Body of pancreas (tissue), 4 donors: ENCODE measurements around the gene SLC35F5. TPM values are rescaled to one million over a fixed set of nuclear protein-coding genes. Genes with fewer than 3 reads are reported as not detected.
"Not testable (repeated sequence)": the region's sequence is repeated elsewhere in the genome, so short reads cannot be mapped to it uniquely, and the experiment has no call there.

Source experiments
- ATAC-seq: fragments of 150-250 bp; one replicate; pipeline ENCODE4 v1.9.1; 2016
- DNase-seq, 4 donors: peaks; one replicate each; pipeline ENCODE4 v3.0.0-alpha.2; 2019
- H3K27ac ChIP-seq, 4 donors: fragments of 200-600 bp; sonication (generic); 1 replicate in 3 of 4; 2 replicates in 1 of 4; pipeline versions ENCODE4 v1.5.1 to v1.6.1; 2016 to 2019; ENCODE audit warnings: mild to moderate bottlenecking in 1 of 4, mixed read lengths in 1 of 4, moderate library complexity in 1 of 4
- H3K27me3 ChIP-seq, 2 donors: fragments of 200-600 bp; sonication (generic); one replicate each; pipeline ENCODE4 v1.6.0; 2016; ENCODE audit warnings: mild to moderate bottlenecking in 1 of 2
- H3K36me3 ChIP-seq, 2 donors: fragments of 200-600 bp; sonication (generic); replicated peaks in 1 of 2; 2 replicates each; pipeline ENCODE4 v1.5.1; 2016; ENCODE audit warnings: low read depth in 2 of 2; ENCODE audit not compliant: insufficient read depth in 1 of 2
- H3K4me1 ChIP-seq: fragments of 200-600 bp; sonication (generic); one replicate; pipeline ENCODE4 v1.6.0; 2016
- H3K4me3 ChIP-seq, 2 donors: fragments of 200-600 bp; sonication (generic); 1 replicate in 1 of 2; 2 replicates in 1 of 2; pipeline ENCODE4 v1.5.1; 2016 to 2019
- H3K9me3 ChIP-seq, 3 donors: fragments of 200-600 bp; sonication (generic); 1 replicate in 2 of 3; 2 replicates in 1 of 3; pipeline ENCODE4 v1.5.1; 2016
- POLR2A ChIP-seq, 3 donors: fragments of 450-650 bp; IDR thresholded peaks; one replicate each; pipeline ENCODE4 v1.6.1; 2016; ENCODE audit warnings: antibody characterized with exemption in 3 of 3, mild to moderate bottlenecking in 2 of 3
- WGBS, 2 donors: methylation state at CpG; one replicate each; pipeline ENCODE4 v1.1.5; 2017; 5-methylcytosine and 5-hydroxymethylcytosine counted together
- intact Hi-C: fragments of 100-400 bp; cut with DNase I; formaldehyde crosslinking; loops from one replicate; pipeline ENCODE4 v1.15.1; 2023
- total RNA-seq, 2 donors: library from RNA; depleted of rRNA; stranded (reverse); fragments of >200 nt; gene quantifications; one replicate each; pipeline ENCODE4 v1.1.0, GENCODE V29; 2016
- TF ChIP-seq, protein P1 (sequence below), 7 experiments: fragments of 450-650 bp in 4 of 7; fragments of 200-600 bp in 3 of 7; sonication (generic) in 3 of 7; IDR thresholded peaks; one replicate each; pipeline ENCODE4 v1.5.1; 2016 to 2019; ENCODE audit warnings: antibody characterized with exemption in 7 of 7

SLC35F5 gene
- total RNA-seq, 2 donors from 2014 or later = 50.8 to 104 TPM

DNA sequence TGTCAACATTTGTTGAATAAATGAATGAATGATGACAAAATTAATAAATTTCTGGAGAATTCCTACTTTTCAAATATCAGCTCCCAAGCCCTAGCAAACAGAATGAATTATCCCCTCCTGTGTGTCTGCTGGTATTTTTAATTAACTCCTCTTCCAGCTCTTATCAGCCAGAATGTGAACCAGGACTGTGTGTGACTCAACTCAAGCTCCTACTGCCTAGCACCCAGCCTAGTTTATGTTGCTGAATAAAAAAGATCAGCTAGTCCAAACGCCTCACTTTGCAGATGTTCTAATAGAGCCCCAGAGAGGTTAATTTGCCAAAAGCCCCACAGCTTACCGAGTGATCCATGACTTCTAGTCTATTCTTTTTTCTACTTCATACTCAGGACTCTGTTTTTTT, 79.1 kb downstream of the SLC35F5 start:
- DNase-seq (no peak), ATAC-seq (no peak)
- TF ChIP-seq, protein P1, sequence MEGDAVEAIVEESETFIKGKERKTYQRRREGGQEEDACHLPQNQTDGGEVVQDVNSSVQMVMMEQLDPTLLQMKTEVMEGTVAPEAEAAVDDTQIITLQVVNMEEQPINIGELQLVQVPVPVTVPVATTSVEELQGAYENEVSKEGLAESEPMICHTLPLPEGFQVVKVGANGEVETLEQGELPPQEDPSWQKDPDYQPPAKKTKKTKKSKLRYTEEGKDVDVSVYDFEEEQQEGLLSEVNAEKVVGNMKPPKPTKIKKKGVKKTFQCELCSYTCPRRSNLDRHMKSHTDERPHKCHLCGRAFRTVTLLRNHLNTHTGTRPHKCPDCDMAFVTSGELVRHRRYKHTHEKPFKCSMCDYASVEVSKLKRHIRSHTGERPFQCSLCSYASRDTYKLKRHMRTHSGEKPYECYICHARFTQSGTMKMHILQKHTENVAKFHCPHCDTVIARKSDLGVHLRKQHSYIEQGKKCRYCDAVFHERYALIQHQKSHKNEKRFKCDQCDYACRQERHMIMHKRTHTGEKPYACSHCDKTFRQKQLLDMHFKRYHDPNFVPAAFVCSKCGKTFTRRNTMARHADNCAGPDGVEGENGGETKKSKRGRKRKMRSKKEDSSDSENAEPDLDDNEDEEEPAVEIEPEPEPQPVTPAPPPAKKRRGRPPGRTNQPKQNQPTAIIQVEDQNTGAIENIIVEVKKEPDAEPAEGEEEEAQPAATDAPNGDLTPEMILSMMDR (IDR thresholded peaks at IDR 0.05) = no peak
- no peak for TF ChIP-seq POLR2A (IDR thresholded peaks at IDR 0.05)
- Histone ChIP-seq H3K4me3 (no peak overlapping the region), H3K4me1 (no peaks in the 10 kb centered on the region), H3K9me3 (no peaks in the 10 kb centered on the region), H3K27me3 (no peaks in the 10 kb centered on the region), H3K27ac (no peak overlapping the region), H3K36me3 (no peaks in the 10 kb centered on the region)
- intact Hi-C loops = no loop called here
- WGBS, 2 donors = 56 to 60% methylated on average over 2 of the region's 2 CpGs

- DNase-seq (no peak), ATAC-seq (no peak)
- intact Hi-C loops = no loop called here
- H3K27me3 ChIP-seq = no peaks in the 10 kb centered on the region
- no peak for TF ChIP-seq POLR2A (IDR thresholded peaks at IDR 0.05)
- TF ChIP-seq, protein P1 (IDR thresholded peaks at IDR 0.05) = no peak
- H3K4me3 ChIP-seq = no peak overlapping the region
- H3K4me1 ChIP-seq = no peaks in the 10 kb centered on the region
- 89 to 91% methylated on average over 4 of the region's 4 CpGs for WGBS, 2 donors
- no peaks in the 10 kb centered on the region for H3K36me3 ChIP-seq
- H3K9me3 ChIP-seq = no peaks in the 10 kb centered on the region
- H3K27ac ChIP-seq = no peak overlapping the region
Observed at GRCh38 chr2:113676623-113677266, 79.7 kb downstream of the SLC35F5 start.

GRCh38 chr2:113675875-113676274, 80.6 kb downstream of the SLC35F5 start:
- H3K27me3 ChIP-seq = no peaks in the 10 kb centered on the region
- H3K27ac ChIP-seq = no peak overlapping the region
- no peak for DNase-seq
- TF ChIP-seq, protein P1 (IDR thresholded peaks at IDR 0.05) = no peak
- TF ChIP-seq POLR2A (IDR thresholded peaks at IDR 0.05) = no peak
- intact Hi-C loops = no loop called here
- no peak overlapping the region for H3K4me3 ChIP-seq
- no peaks in the 10 kb centered on the region for H3K4me1 ChIP-seq
- no peak for ATAC-seq
- H3K36me3 ChIP-seq = no peaks in the 10 kb centered on the region
- H3K9me3 ChIP-seq = no peaks in the 10 kb centered on the region
- WGBS, 2 donors = 62% methylated on average over 9 of the region's 9 CpGs

DNA sequence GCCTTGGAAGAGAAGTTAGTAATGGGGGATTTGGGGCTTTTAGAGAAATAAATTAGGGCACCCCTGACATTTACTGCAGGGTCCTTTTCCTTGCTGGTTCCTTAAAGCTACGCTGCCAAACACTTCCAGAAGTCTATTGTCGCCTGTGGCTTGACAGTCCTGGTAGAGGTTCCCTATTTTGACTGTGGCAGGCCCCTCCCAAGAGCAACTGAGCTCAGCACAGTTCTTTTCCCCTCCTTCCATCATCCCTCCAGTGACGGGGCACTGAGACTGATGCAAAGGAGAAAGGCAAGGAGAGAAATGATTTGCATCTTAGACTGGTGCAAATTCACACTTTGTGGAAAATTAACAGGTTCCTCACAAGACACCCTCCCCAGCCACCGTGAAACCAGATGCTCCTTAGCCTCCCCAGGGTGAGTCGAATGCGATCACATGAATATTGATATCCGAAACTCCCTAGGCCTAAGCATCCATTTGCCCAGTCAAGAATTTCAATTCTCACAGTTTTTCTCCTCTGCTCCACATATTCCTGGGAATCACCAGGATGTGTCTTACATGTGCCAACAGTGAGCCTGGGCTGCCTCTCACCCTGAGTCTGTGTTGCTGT, 84.0 kb downstream of the SLC35F5 start:
- H3K4me3 ChIP-seq = no peak overlapping the region
- no peaks in the 10 kb centered on the region for H3K9me3 ChIP-seq
- H3K36me3 ChIP-seq = no peaks in the 10 kb centered on the region
- H3K27ac ChIP-seq = no peak overlapping the region
- ATAC-seq (no peak), DNase-seq (no peak)
- intact Hi-C loops = no loop called here
- TF ChIP-seq POLR2A (IDR thresholded peaks at IDR 0.05) = no peak
- TF ChIP-seq, protein P1 (IDR thresholded peaks at IDR 0.05) = no peak
- no peaks in the 10 kb centered on the region for H3K27me3 ChIP-seq
- WGBS, 2 donors = 75 to 80% methylated on average over 7 of the region's 7 CpGs
- no peaks in the 10 kb centered on the region for H3K4me1 ChIP-seq

- intact Hi-C loops, H3K27ac ChIP-seq, H3K27me3 ChIP-seq, H3K9me3 ChIP-seq, ATAC-seq, DNase-seq, H3K4me3 ChIP-seq, H3K36me3 ChIP-seq, H3K4me1 ChIP-seq: not testable (repeated sequence)
- 93 to 94% methylated on average over 13 to 20 of the region's 21 CpGs for WGBS, 2 donors
Observed at GRCh38 chr2:113669013-113669412, 87.4 kb downstream of the SLC35F5 start.

DNA sequence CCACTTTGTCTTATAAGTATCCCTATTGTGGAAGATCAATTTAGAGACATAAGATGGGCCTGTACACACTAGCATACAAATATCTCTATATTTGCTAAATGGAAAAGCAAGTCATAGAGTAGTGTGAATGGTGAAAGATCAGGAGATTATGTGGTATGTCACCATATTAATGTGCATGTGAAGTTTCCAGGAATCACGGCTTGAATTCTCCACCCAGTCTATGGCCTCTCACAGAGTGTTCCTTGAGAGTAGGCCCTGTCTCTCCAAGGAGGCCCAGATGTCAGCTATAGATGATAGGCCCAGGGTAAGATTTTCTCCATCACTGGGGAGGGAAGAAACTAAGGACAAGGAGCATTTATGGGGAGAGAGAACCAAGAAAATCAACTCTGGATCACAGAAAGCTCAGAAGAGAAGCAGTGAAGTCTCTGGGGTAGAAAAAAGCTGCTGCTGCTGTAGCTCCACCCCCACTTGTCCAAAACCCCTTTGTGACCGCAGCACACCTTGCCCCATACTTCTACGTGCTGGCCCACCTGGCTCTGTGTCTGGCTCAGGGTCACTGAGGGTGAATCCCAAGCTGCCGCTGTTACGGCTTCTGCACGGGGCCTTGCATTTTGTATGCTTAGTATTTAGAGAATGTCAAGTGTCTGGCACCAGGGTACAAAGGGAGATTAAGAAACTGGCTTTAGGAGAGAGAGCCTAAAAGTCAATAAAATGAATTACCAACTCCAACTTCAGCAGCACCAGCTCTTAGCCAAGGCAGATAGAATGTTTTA, 91.5 kb downstream of the SLC35F5 start:
- intact Hi-C loops, H3K27me3 ChIP-seq, ATAC-seq, DNase-seq, H3K4me1 ChIP-seq, H3K27ac ChIP-seq, H3K36me3 ChIP-seq, H3K4me3 ChIP-seq, H3K9me3 ChIP-seq: not testable (repeated sequence)
- WGBS, 2 donors = 69 to 80% methylated on average over 6 of the region's 6 CpGs

GRCh38 chr2:113663285-113664060, 93.0 kb downstream of the SLC35F5 start:
- ATAC-seq, DNase-seq, H3K27me3 ChIP-seq, H3K4me3 ChIP-seq, H3K4me1 ChIP-seq, intact Hi-C loops, H3K36me3 ChIP-seq, H3K9me3 ChIP-seq, H3K27ac ChIP-seq: not testable (repeated sequence)
- 64 to 66% methylated on average over 10 of the region's 10 CpGs for WGBS, 2 donors
